SK-N-SH treated with all-trans-retinoic acid at 6 μM for 48 hours (cell line): ENCODE data around the gene CYB5B.

Experiments used
- ATAC-seq: fragments of 200-7000 bp; cut with Tn5 transposase; 3 replicates; pipeline ENCODE4 v1.9.1; 2020; ENCODE audit warnings: mild to moderate bottlenecking, moderate library complexity
- ARNTL ChIP-seq: fragments of 450-650 bp; formaldehyde crosslinking; IDR thresholded peaks from 2 replicates; pipeline ENCODE4 v1.5.0; 2020; ENCODE audit warnings: low read depth, mild to moderate bottlenecking, moderate library complexity, borderline replicate concordance
- BACH2 ChIP-seq: fragments of 250-450 bp; sonication (Bioruptor Pico); IDR thresholded peaks from 2 replicates; pipeline ENCODE4 v1.9.0; 2021; ENCODE audit warnings: mild to moderate bottlenecking, borderline replicate concordance
- CREB5 ChIP-seq: fragments of 250-450 bp; sonication (Bioruptor Pico); IDR thresholded peaks from 2 replicates; pipeline ENCODE4 v1.5.1; 2020; ENCODE audit warnings: low read depth, mild to moderate bottlenecking, moderate library complexity
- CSDC2 ChIP-seq: fragments of 250-450 bp; sonication (Bioruptor Pico); IDR thresholded peaks from 2 replicates; pipeline ENCODE4 v1.5.0; 2020; ENCODE audit warnings: mild to moderate bottlenecking, moderate library complexity
- CSRNP3 ChIP-seq: fragments of 250-450 bp; sonication (Bioruptor Pico); IDR thresholded peaks from 2 replicates; pipeline ENCODE4 v1.5.1; 2021; ENCODE audit warnings: mild to moderate bottlenecking, moderate library complexity
- ESRRG ChIP-seq: fragments of 250-450 bp; sonication (Bioruptor Pico); IDR thresholded peaks from 2 replicates; pipeline ENCODE4 v1.6.1; 2021; ENCODE audit warnings: mild to moderate bottlenecking
- GLIS3 ChIP-seq: fragments of 250-450 bp; sonication (Bioruptor Pico); IDR thresholded peaks from 2 replicates; pipeline ENCODE4 v1.5.0; 2020; ENCODE audit warnings: mild to moderate bottlenecking, moderate library complexity
- ISL1 ChIP-seq: fragments of 250-450 bp; sonication (Bioruptor Pico); IDR thresholded peaks from 2 replicates; pipeline ENCODE4 v2.1.2; 2022; ENCODE audit warnings: mild to moderate bottlenecking, moderate library complexity
- OSR1 ChIP-seq: fragments of 250-450 bp; sonication (Bioruptor Pico); IDR thresholded peaks from 2 replicates; pipeline ENCODE4 v1.8.0; 2022; ENCODE audit warnings: moderate library complexity, mild to moderate bottlenecking, inconsistent platforms
- PATZ1 ChIP-seq: fragments of 250-450 bp; sonication (Bioruptor Pico); IDR thresholded peaks from 2 replicates; pipeline ENCODE4 v1.8.0; 2020; ENCODE audit warnings: mild to moderate bottlenecking, moderate library complexity, borderline replicate concordance
- POU6F1 ChIP-seq: fragments of 250-450 bp; sonication (Bioruptor Pico); IDR thresholded peaks from 2 replicates; pipeline ENCODE4 v1.8.0; 2021; ENCODE audit warnings: low read depth, mild to moderate bottlenecking, moderate library complexity, borderline replicate concordance
- PPARA ChIP-seq: fragments of 250-450 bp; sonication (Bioruptor Pico); IDR thresholded peaks from 2 replicates; pipeline ENCODE4 v1.5.0; 2020; ENCODE audit warnings: mild to moderate bottlenecking, borderline replicate concordance
- RARB ChIP-seq: fragments of 250-450 bp; sonication (Bioruptor Pico); IDR thresholded peaks from 2 replicates; pipeline ENCODE4 v1.8.0; 2021; ENCODE audit warnings: mild to moderate bottlenecking, moderate library complexity
- SNAI2 ChIP-seq: fragments of 250-450 bp; sonication (Bioruptor Pico); IDR thresholded peaks from 2 replicates; pipeline ENCODE4 v1.5.0; 2020; ENCODE audit warnings: mild to moderate bottlenecking, moderate library complexity
- TCF4 ChIP-seq: fragments of 250-450 bp; sonication (Bioruptor Pico); IDR thresholded peaks from 2 replicates; pipeline ENCODE4 v1.8.0; 2021; ENCODE audit warnings: mild to moderate bottlenecking, moderate library complexity, borderline replicate concordance
- TSHZ2 ChIP-seq: fragments of 250-450 bp; sonication (Bioruptor Pico); IDR thresholded peaks from 2 replicates; pipeline ENCODE4 v1.5.0; 2020; ENCODE audit warnings: mild to moderate bottlenecking, moderate library complexity
- ZC3H10 ChIP-seq: fragments of 250-450 bp; sonication (Bioruptor Pico); IDR thresholded peaks from 2 replicates; pipeline ENCODE4 v1.5.1; 2021; ENCODE audit warnings: mild to moderate bottlenecking, moderate library complexity
- ZFP30 ChIP-seq: fragments of 450-650 bp; formaldehyde crosslinking; IDR thresholded peaks from 2 replicates; pipeline ENCODE4 v1.5.0; 2022; ENCODE audit warnings: mild to moderate bottlenecking, moderate library complexity
- ZNF565 ChIP-seq: fragments of 450-650 bp; formaldehyde crosslinking; conservative IDR thresholded peaks from 2 replicates; pipeline ENCODE4 v1.5.0; 2020; ENCODE audit warnings: low read depth, mild to moderate bottlenecking, moderate library complexity
- ZNF70 ChIP-seq: fragments of 450-650 bp; formaldehyde crosslinking; IDR thresholded peaks from 2 replicates; pipeline ENCODE4 v1.5.0; 2020; ENCODE audit warnings: mild to moderate bottlenecking, moderate library complexity
- ZNF8 ChIP-seq: fragments of 450-650 bp; formaldehyde crosslinking; IDR thresholded peaks from 2 replicates; pipeline ENCODE4 v1.5.0; 2020; ENCODE audit warnings: mild to moderate bottlenecking, moderate library complexity

CYB5B gene

GRCh38 chr16:69436896-69437295, 12.5 kb downstream of the CYB5B start:
- no peak for TF ChIP-seq ZNF8 (CRISPR knock-in tag)
- TF ChIP-seq RARB (CRISPR knock-in tag): no peak
- TF ChIP-seq CSDC2 (CRISPR knock-in tag): no peak
- TF ChIP-seq ZNF565: no peak
- TF ChIP-seq ZNF70 (CRISPR knock-in tag): no peak
- no peak for TF ChIP-seq CSRNP3
- TF ChIP-seq ISL1: no peak
- TF ChIP-seq PPARA (CRISPR knock-in tag): no peak
- TF ChIP-seq GLIS3 (CRISPR knock-in tag): no peak
- no peak for TF ChIP-seq ZFP30 (CRISPR knock-in tag)
- no peak for TF ChIP-seq ARNTL (CRISPR knock-in tag)
- no peak for TF ChIP-seq ZC3H10 (CRISPR knock-in tag)
- TF ChIP-seq POU6F1 (CRISPR knock-in tag): no peak
- ATAC-seq: no peak

GRCh38 chr16:69438465-69438864, 14.0 kb downstream of the CYB5B start:
- TF ChIP-seq ESRRG (no peak), ZNF70 (CRISPR knock-in tag) (no peak), SNAI2 (CRISPR knock-in tag) (no peak), TCF4 (no peak), RARB (CRISPR knock-in tag) (no peak), TSHZ2 (no peak), PATZ1 (CRISPR knock-in tag) (no peak), POU6F1 (CRISPR knock-in tag) (no peak), ZC3H10 (CRISPR knock-in tag) (no peak), ARNTL (CRISPR knock-in tag) (no peak), ZFP30 (CRISPR knock-in tag) (no peak), ZNF565 (no peak), CSRNP3 (no peak), PPARA (CRISPR knock-in tag) (no peak), ZNF8 (CRISPR knock-in tag) (no peak), GLIS3 (CRISPR knock-in tag) (no peak)
- no peak for ATAC-seq

GRCh38 chr16:69440250-69440649, 15.8 kb downstream of the CYB5B start:
- ATAC-seq: no peak
- no peak for TF ChIP-seq RARB (CRISPR knock-in tag)
- TF ChIP-seq ZNF565: no peak
- TF ChIP-seq PPARA (CRISPR knock-in tag): no peak
- no peak for TF ChIP-seq ESRRG
- no peak for TF ChIP-seq ZNF8 (CRISPR knock-in tag)
- TF ChIP-seq CSRNP3: no peak
- TF ChIP-seq GLIS3 (CRISPR knock-in tag): no peak
- no peak for TF ChIP-seq CREB5 (CRISPR knock-in tag)
- no peak for TF ChIP-seq POU6F1 (CRISPR knock-in tag)
- no peak for TF ChIP-seq SNAI2 (CRISPR knock-in tag)
- TF ChIP-seq OSR1: no peak
- TF ChIP-seq ISL1: no peak
- no peak for TF ChIP-seq BACH2
